NCI-H1417 treated with DMSO at 0.1 percent for 48 hours (cell line): Measurements from ENCODE around the gene PVALEF.

Experiments
- DNase-seq: peaks from one replicate; lab custom pipeline; 2025; lab: John Stamatoyannopoulos, UW

PVALEF gene

GRCh38 chr17:81165246-81166032 lies at the start of gene PVALEF:
Gene PVALEF (plus strand): TSS chr17:81165507. CDS start chr17:81181227, 15,720 bp downstream.
- DNase-seq, result no peak

GRCh38 chr17:81115749-81116464 lies 49.4 kb upstream of the PVALEF start:
- no peak for DNase-seq

GRCh38 chr17:81116704-81117103 lies 48.6 kb upstream of the PVALEF start:
- DNase-seq, result no peak

GRCh38 chr17:81117672-81118198 lies 47.6 kb upstream of the PVALEF start:
- DNase-seq, result no peak

GRCh38 chr17:81118308-81119221 lies 46.7 kb upstream of the PVALEF start:
- DNase-seq, result no peak

- no peak for DNase-seq
These were observed 45.8 kb upstream of the PVALEF start for GRCh38 chr17:81119223-81120148.

GRCh38 chr17:81120149-81120484 lies 45.2 kb upstream of the PVALEF start:
- DNase-seq, result no peak

- DNase-seq, result no peak
These were observed 44.3 kb upstream of the PVALEF start for GRCh38 chr17:81120695-81121621.

GRCh38 chr17:81121841-81122733 lies 43.2 kb upstream of the PVALEF start:
- DNase-seq, result no peak

- no peak for DNase-seq
These were observed 42.0 kb upstream of the PVALEF start for GRCh38 chr17:81123052-81124048.

- DNase-seq, result no peak
These were observed 40.9 kb upstream of the PVALEF start for GRCh38 chr17:81124377-81124776.

GRCh38 chr17:81125573-81126081 lies 39.7 kb upstream of the PVALEF start:
- DNase-seq, result no peak

- no peak for DNase-seq
These were observed 38.8 kb upstream of the PVALEF start for GRCh38 chr17:81126281-81127132.

GRCh38 chr17:81127133-81127455 lies 38.2 kb upstream of the PVALEF start:
- DNase-seq, result no peak

- peak; percentile 7 for DNase-seq
These were observed 37.7 kb upstream of the PVALEF start for GRCh38 chr17:81127526-81128177.

GRCh38 chr17:81128338-81128737 lies 37.0 kb upstream of the PVALEF start:
- DNase-seq, result no peak
